PC-3 (cell line): Measurements from ENCODE around the gene RPL3. TPM values are rescaled to one million over a fixed set of nuclear protein-coding genes. Genes with fewer than 3 reads are reported as not detected.

Source experiments
- ATAC-seq: fragments of 200-7000 bp; cut with Tn5 transposase; 2 replicates; pipeline ENCODE4 v1.9.1; 2020; ENCODE audit warnings: mild to moderate bottlenecking, moderate library complexity
- BruUV-seq: library from RNA; stranded (reverse); fragments of 400-500 nt; replicated peaks from 2 replicates; lab custom pipeline; 2021; lab: Mats Ljungman, UMichigan
- CTCF ChIA-PET: fragments of 300-600 bp; sonication (Branson Sonifier 250); formaldehyde crosslinking; loops from one replicate; lab custom pipeline; 2022; ENCODE audit warnings: antibody characterized with exemption; lab: Charles Lee
- POLR2A ChIA-PET: fragments of 300-600 bp; sonication (Branson Sonifier 250); formaldehyde crosslinking; loops from one replicate; lab custom pipeline; 2022; ENCODE audit warnings: antibody characterized with exemption; ENCODE audit not compliant: unreplicated experiment; lab: Charles Lee
- DNase-seq: peaks from one replicate; pipeline ENCODE4 v3.0.0-alpha.2; 2015
- H2AFZ ChIP-seq: fragments of 300-600 bp; sonication (generic); 2 replicates; pipeline ENCODE4 v1.6.0; 2016; ENCODE audit warnings: antibody characterized with exemption, low read length
- H3F3A ChIP-seq: fragments of 300-600 bp; sonication (generic); one replicate; pipeline ENCODE4 v1.6.0; 2017; ENCODE audit warnings: antibody characterized with exemption, low read length, control low read depth, mild to moderate bottlenecking; ENCODE audit not compliant: unreplicated experiment
- H3K27ac ChIP-seq: fragments of 300-600 bp; sonication (generic); 2 replicates; pipeline ENCODE4 v1.5.1; 2016; ENCODE audit warnings: mild to moderate bottlenecking, low read length
- H3K27me3 ChIP-seq: fragments of 300-600 bp; sonication (generic); 2 replicates; pipeline ENCODE4 v1.6.1; 2016; ENCODE audit warnings: low read length, mixed read lengths
- H3K36me3 ChIP-seq: fragments of 300-600 bp; sonication (generic); 2 replicates; pipeline ENCODE4 v1.6.1; 2016; ENCODE audit warnings: low read depth, mixed run types, low read length, mixed read lengths
- H3K4me1 ChIP-seq: fragments of 300-600 bp; sonication (generic); 2 replicates; pipeline ENCODE4 v1.5.1; 2016; ENCODE audit warnings: low read length; ENCODE audit not compliant: insufficient read depth
- H3K4me2 ChIP-seq: fragments of 300-600 bp; sonication (generic); 2 replicates; pipeline ENCODE4 v1.6.0; 2016; ENCODE audit warnings: low read length
- H3K4me3 ChIP-seq: fragments of 300-600 bp; sonication (generic); 2 replicates; pipeline ENCODE4 v1.5.1; 2016; ENCODE audit warnings: mild to moderate bottlenecking, low read length, mixed read lengths
- H3K79me2 ChIP-seq: fragments of 300-600 bp; sonication (generic); 2 replicates; pipeline ENCODE4 v1.6.1; 2017; ENCODE audit warnings: low read length, mixed read lengths
- H3K9ac ChIP-seq: fragments of 300-600 bp; sonication (generic); 2 replicates; pipeline ENCODE4 v1.6.0; 2016; ENCODE audit warnings: mild to moderate bottlenecking, low read length
- H3K9me2 ChIP-seq: fragments of 300-600 bp; sonication (generic); replicated peaks from 2 replicates; pipeline ENCODE4 v1.6.1; 2016; ENCODE audit warnings: mixed run types, low read length, mixed read lengths
- H3K9me3 ChIP-seq: fragments of 300-600 bp; sonication (generic); 2 replicates; pipeline ENCODE4 v1.6.1; 2016; ENCODE audit warnings: low read length, mixed read lengths
- H4K20me1 ChIP-seq: fragments of 300-600 bp; sonication (generic); 2 replicates; pipeline ENCODE4 v1.6.1; 2016; ENCODE audit warnings: low read length, mixed read lengths
- CTCF ChIP-seq: fragments of 300-600 bp; sonication (generic); conservative IDR thresholded peaks from 2 replicates; pipeline ENCODE4 v1.5.1; 2017; ENCODE audit warnings: antibody characterized with exemption, low read depth, mild to moderate bottlenecking, low read length
- EZH2 ChIP-seq: fragments of 300-600 bp; sonication (generic); IDR thresholded peaks from one replicate; pipeline ENCODE4 v1.6.1; 2017; ENCODE audit warnings: antibody characterized with exemption, mild to moderate bottlenecking, low read length; ENCODE audit not compliant: unreplicated experiment
- EZH2phosphoT487 ChIP-seq: fragments of 300-600 bp; sonication (generic); IDR thresholded peaks from 2 replicates; pipeline ENCODE4 v1.6.1; 2018; ENCODE audit warnings: mild to moderate bottlenecking, antibody characterized with exemption, low read length, borderline replicate concordance
- intact Hi-C: fragments of 100-400 bp; cut with micrococcal nuclease; formaldehyde crosslinking; loops from 2 replicates; pipeline ENCODE4 v1.9.0; 2023
- total RNA-seq: library from RNA; depleted of rRNA; stranded (reverse); fragments of >200 nt; gene quantifications from 2 replicates; pipeline ENCODE4 v1.2.3, GENCODE V29; 2014

The RPL3 gene
- total RNA-seq, 1 experiment from 2014 or later, result 1,363 TPM

- BruUV-seq, result no TSS peak
- intact Hi-C loops, result no loop called here
- H3K27ac ChIP-seq, result no peak overlapping the region
Measured at GRCh38 chr22:39353346-39353745, 33.9 kb upstream of the RPL3 start.

GRCh38 chr22:39352306-39352891, 33.0 kb upstream of the RPL3 start:
- H3K9me3 ChIP-seq, result no peaks in the 10 kb centered on the region
- no peaks in the 10 kb centered on the region for H3K9me2 ChIP-seq
- no peak overlapping the region for H3K9ac ChIP-seq
- TF ChIP-seq EZH2phosphoT487 (no peak), CTCF (no peak)
- H4K20me1 ChIP-seq, result no peaks in the 10 kb centered on the region
- H3K4me3 ChIP-seq, result no peak overlapping the region
- H3K27me3 ChIP-seq, result no peaks in the 10 kb centered on the region
- H3K4me2 ChIP-seq, result no peak overlapping the region
- H3K4me1 ChIP-seq, result 0 out of 2 replicates have a peak, but pooled peaks cover 3% of the 10 kb centered on the region
- POLR2A ChIA-PET, result no interaction called here
- ATAC-seq, result no peak
- H3K79me2 ChIP-seq, result no peaks in the 10 kb centered on the region
- H3F3A ChIP-seq, result no peaks in the 10 kb centered on the region
- no peak overlapping the region for H3K27ac ChIP-seq
- no peak overlapping the region for H2AFZ ChIP-seq
- CTCF ChIA-PET, result no interaction called here
- intact Hi-C loops, result no loop called here
- no TSS peak for BruUV-seq
- no peak for DNase-seq
- no peaks in the 10 kb centered on the region for H3K36me3 ChIP-seq

More at GRCh38 chr22:39353346-39353745, 33.9 kb upstream of the RPL3 start:
- TF ChIP-seq EZH2phosphoT487 (no peak), CTCF (no peak)
- no peak overlapping the region for H3K9ac ChIP-seq
- no peak for DNase-seq
- ChIA-PET POLR2A (no interaction called here), CTCF (no interaction called here)
- H3K27me3 ChIP-seq, result no peaks in the 10 kb centered on the region
- H3K36me3 ChIP-seq, result no peaks in the 10 kb centered on the region
- no peaks in the 10 kb centered on the region for H3K9me3 ChIP-seq
- no peak overlapping the region for H3K4me2 ChIP-seq
- H2AFZ ChIP-seq, result no peak overlapping the region
- H3F3A ChIP-seq, result no peaks in the 10 kb centered on the region
- no peaks in the 10 kb centered on the region for H4K20me1 ChIP-seq
- no peak for ATAC-seq
- H3K9me2 ChIP-seq, result no peaks in the 10 kb centered on the region
- H3K79me2 ChIP-seq, result no peaks in the 10 kb centered on the region
- no peak overlapping the region for H3K4me3 ChIP-seq
- 0 out of 2 replicates have a peak, but pooled peaks cover 3% of the 10 kb centered on the region for H3K4me1 ChIP-seq

GRCh38 chr22:39351689-39352214, 32.3 kb upstream of the RPL3 start:
- DNase-seq, result no peak
- no TSS peak for BruUV-seq
- CTCF ChIA-PET, result no interaction called here

More at GRCh38 chr22:39351689-39352214, 32.3 kb upstream of the RPL3 start:
- no peak overlapping the region for H2AFZ ChIP-seq
- intact Hi-C loops, result no loop called here
- no peaks in the 10 kb centered on the region for H4K20me1 ChIP-seq
- no peak overlapping the region for H3K9ac ChIP-seq
- H3K4me3 ChIP-seq, result no peak overlapping the region
- TF ChIP-seq EZH2, result no peak
- no peak for TF ChIP-seq CTCF
- no peak for TF ChIP-seq EZH2phosphoT487
- H3K9me3 ChIP-seq, result no peaks in the 10 kb centered on the region
- no peak overlapping the region for H3K27ac ChIP-seq
- H3K9me2 ChIP-seq, result no peaks in the 10 kb centered on the region
- H3K79me2 ChIP-seq, result no peaks in the 10 kb centered on the region
- ATAC-seq, result no peak
- H3K36me3 ChIP-seq, result no peaks in the 10 kb centered on the region
- H3K27me3 ChIP-seq, result no peaks in the 10 kb centered on the region
- H3F3A ChIP-seq, result no peaks in the 10 kb centered on the region
- 0 out of 2 replicates have a peak, but pooled peaks cover 3% of the 10 kb centered on the region for H3K4me1 ChIP-seq
- POLR2A ChIA-PET, result no interaction called here
- H3K4me2 ChIP-seq, result no peak overlapping the region
